Gastroesophageal sphincter (tissue), 4 donors: ENCODE results near the gene IGLL5. TPM values are rescaled to one million over a fixed set of nuclear protein-coding genes. Genes with fewer than 3 reads are reported as not detected.

Source experiments
- ATAC-seq: fragments of 150-250 bp; one replicate; pipeline ENCODE4 v1.9.1; 2016; ENCODE audit warnings: mild to moderate bottlenecking, moderate library complexity
- H3K27ac ChIP-seq, 4 donors: fragments of 200-600 bp; sonication (generic) in 3 of 4; 1 replicate in 3 of 4; 2 replicates in 1 of 4; pipeline ENCODE4 v1.5.1; 2016 to 2019
- H3K27me3 ChIP-seq: fragments of 200-600 bp; sonication (generic); one replicate; pipeline ENCODE4 v1.5.1; 2019
- H3K36me3 ChIP-seq, 2 donors: fragments of 200-600 bp; sonication (generic); one replicate each; pipeline ENCODE4 v1.5.1; 2019; ENCODE audit warnings: control low read depth in 1 of 2
- H3K4me1 ChIP-seq, 3 donors: fragments of 200-600 bp; sonication (generic); 1 replicate in 2 of 3; 2 replicates in 1 of 3; pipeline ENCODE4 v1.5.1; 2016 to 2019; ENCODE audit warnings: control low read depth in 2 of 3
- H3K4me3 ChIP-seq, 2 donors: fragments of 200-600 bp; sonication (generic); one replicate each; pipeline ENCODE4 v1.5.1; 2019; ENCODE audit warnings: mild to moderate bottlenecking in 1 of 2, moderate library complexity in 1 of 2
- H3K9me3 ChIP-seq, 3 donors: fragments of 200-600 bp; sonication (generic); one replicate each; pipeline ENCODE4 v1.5.1; 2017 to 2019; ENCODE audit warnings: control low read depth in 2 of 3
- CTCF ChIP-seq, 4 experiments: fragments of 200-600 bp in 2 of 4; fragments of 450-650 bp in 2 of 4; sonication (generic) in 1 of 4; IDR thresholded peaks; one replicate each; pipeline ENCODE4 v1.5.1; 2017 to 2019; ENCODE audit warnings: antibody characterized with exemption in 4 of 4, mild to moderate bottlenecking in 2 of 4, moderate library complexity in 2 of 4
- EP300 ChIP-seq: sonication (generic); formaldehyde crosslinking; IDR thresholded peaks from one replicate; pipeline ENCODE4 v1.6.1; 2017; ENCODE audit warnings: antibody characterized with exemption, mild to moderate bottlenecking
- POLR2A ChIP-seq, 2 donors: fragments of 450-650 bp; IDR thresholded peaks; one replicate each; pipeline ENCODE4 v1.6.1; 2017; ENCODE audit warnings: antibody characterized with exemption in 2 of 2, mild to moderate bottlenecking in 2 of 2, moderate library complexity in 1 of 2
- POLR2AphosphoS5 ChIP-seq: sonication (generic); formaldehyde crosslinking; IDR thresholded peaks from one replicate; pipeline ENCODE4 v1.6.1; 2017; ENCODE audit warnings: antibody characterized with exemption
- WGBS, 2 donors: methylation state at CpG; one replicate each; pipeline ENCODE4 v1.1.5; 2018; ENCODE audit warnings: low coverage in 1 of 2; 5-methylcytosine and 5-hydroxymethylcytosine counted together
- total RNA-seq, 4 donors: library from RNA; depleted of rRNA; stranded (reverse); fragments of >200 nt; gene quantifications; one replicate each; pipeline ENCODE4 v1.1.0, GENCODE V29; 2016

The IGLL5 gene
- total RNA-seq, 4 donors from 2014 or later: 4.1 TPM; not detected in 3

GRCh38 chr22:22842085-22842484 is 45.5 kb upstream of the IGLL5 start:
- TF ChIP-seq POLR2AphosphoS5 (no peak), CTCF (IDR thresholded peaks at IDR 0.05) (no peak), POLR2A (IDR thresholded peaks at IDR 0.05) (no peak)
- Histone ChIP-seq H3K4me3 (no peak overlapping the region), H3K36me3 (no peaks in the 10 kb centered on the region), H3K9me3 (peaks cover 0 to 12% (median 0%) of the 10 kb centered on the region in 3 donors), H3K27me3 (peaks cover 21% of the 10 kb centered on the region), H3K4me1 (no peaks in the 10 kb centered on the region), H3K27ac (no peak overlapping the region)
- ATAC-seq: no peak

DNA sequence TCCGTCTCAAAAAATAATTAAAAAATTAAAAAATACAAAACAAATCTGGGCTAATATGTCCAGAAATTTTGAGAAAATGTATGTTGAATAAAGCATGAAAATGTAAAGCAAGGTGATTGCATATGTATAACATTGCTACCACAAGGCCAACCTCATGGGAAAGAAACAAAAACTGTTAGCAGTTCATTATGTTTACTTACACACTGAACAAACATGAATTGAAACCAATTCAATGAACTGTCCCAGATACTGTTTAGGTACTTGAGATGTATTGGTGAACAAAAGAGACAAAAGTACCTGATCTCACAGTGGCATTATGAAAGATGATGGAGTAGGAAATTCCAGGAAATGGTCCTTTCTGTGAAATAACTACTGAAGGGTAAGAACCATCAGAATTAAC is 43.8 kb upstream of the IGLL5 start:
- WGBS, 2 donors: 75 to 100% methylated on average over 1 of the region's 1 CpG
- no peaks in the 10 kb centered on the region for H3K4me1 ChIP-seq
- H3K27me3 ChIP-seq: peaks cover 14% of the 10 kb centered on the region
- no peak overlapping the region for H3K27ac ChIP-seq
- H3K36me3 ChIP-seq: no peaks in the 10 kb centered on the region
- no peak for ATAC-seq
- no peak overlapping the region for H3K4me3 ChIP-seq
- H3K9me3 ChIP-seq: peaks cover 0 to 12% (median 0%) of the 10 kb centered on the region in 3 donors
- TF ChIP-seq POLR2A (IDR thresholded peaks at IDR 0.05) (no peak), EP300 (no peak), POLR2AphosphoS5 (no peak), CTCF (IDR thresholded peaks at IDR 0.05) (no peak)

- H3K27me3 ChIP-seq: peaks cover 22% of the 10 kb centered on the region
- ATAC-seq: no peak
- no peaks in the 10 kb centered on the region for H3K4me1 ChIP-seq
- H3K36me3 ChIP-seq: no peaks in the 10 kb centered on the region
- no peak overlapping the region for H3K27ac ChIP-seq
- no peak overlapping the region for H3K4me3 ChIP-seq
- whole genome bisulfite sequencing, 2 donors: 17 to 45% methylated on average over 2 of the region's 2 CpGs
- H3K9me3 ChIP-seq: peaks cover 0 to 3% (median 0%) of the 10 kb centered on the region in 3 donors
- TF ChIP-seq EP300 (no peak), POLR2A (IDR thresholded peaks at IDR 0.05) (no peak), CTCF (IDR thresholded peaks at IDR 0.05) (no peak), POLR2AphosphoS5 (no peak)
Observed at GRCh38 chr22:22847241-22847640, 40.4 kb upstream of the IGLL5 start.

DNA sequence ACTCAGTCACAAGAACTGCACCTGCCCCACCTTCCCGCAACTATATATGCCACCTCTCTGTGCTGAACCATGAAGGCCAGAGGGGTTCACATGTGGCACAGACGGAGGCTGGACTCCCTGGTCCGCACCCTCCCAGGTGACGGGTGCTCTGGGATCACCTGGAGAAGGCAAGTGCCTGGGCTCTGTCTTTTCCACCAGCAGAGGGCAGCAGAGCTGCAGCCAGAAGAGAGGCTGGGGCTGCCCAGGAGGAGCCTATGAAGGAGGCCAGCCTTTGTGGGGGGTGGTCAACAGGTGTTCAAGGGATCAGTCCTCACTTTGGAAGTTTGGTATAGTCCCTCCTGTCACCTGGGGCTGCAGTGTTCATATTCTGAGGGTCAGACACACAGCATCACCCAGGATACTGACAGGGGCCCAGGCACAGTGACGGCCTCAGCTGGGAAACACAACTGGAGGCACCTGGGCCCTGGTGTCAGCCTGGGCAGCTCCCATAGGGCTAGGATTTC is 39.2 kb upstream of the IGLL5 start:
- no peak for ATAC-seq
- no CpG with 5 or more reads among the region's 5 CpGs for WGBS, 2 donors

More for the DNA sequence above, 39.2 kb upstream of the IGLL5 start:
- no peaks in the 10 kb centered on the region for H3K9me3 ChIP-seq
- no peak overlapping the region for H3K4me3 ChIP-seq
- peak in 3 of 4 experiments; percentile 57 to 89 (median 70) for TF ChIP-seq CTCF (IDR thresholded peaks at IDR 0.05)
- no peak for TF ChIP-seq POLR2A (IDR thresholded peaks at IDR 0.05)
- TF ChIP-seq EP300: no peak
- H3K27me3 ChIP-seq: peaks cover 31% of the 10 kb centered on the region
- no peak overlapping the region for H3K27ac ChIP-seq
- no peaks in the 10 kb centered on the region for H3K36me3 ChIP-seq
- H3K4me1 ChIP-seq: no peaks in the 10 kb centered on the region
